GM18861 (cell line): ENCODE data around the gene MAPK8.

Experiments used
- ATAC-seq: cut with Tn5 transposase; IDR thresholded peaks from one replicate; pipeline ENCODE4 v1.9.1; 2021; ENCODE audit not compliant: unreplicated experiment

MAPK8 gene

GRCh38 chr10:48447356-48448215 is 141.1 kb downstream of the MAPK8 start:
- no peak for ATAC-seq

GRCh38 chr10:48448796-48449195 is 142.3 kb downstream of the MAPK8 start:
- ATAC-seq = no peak

DNA sequence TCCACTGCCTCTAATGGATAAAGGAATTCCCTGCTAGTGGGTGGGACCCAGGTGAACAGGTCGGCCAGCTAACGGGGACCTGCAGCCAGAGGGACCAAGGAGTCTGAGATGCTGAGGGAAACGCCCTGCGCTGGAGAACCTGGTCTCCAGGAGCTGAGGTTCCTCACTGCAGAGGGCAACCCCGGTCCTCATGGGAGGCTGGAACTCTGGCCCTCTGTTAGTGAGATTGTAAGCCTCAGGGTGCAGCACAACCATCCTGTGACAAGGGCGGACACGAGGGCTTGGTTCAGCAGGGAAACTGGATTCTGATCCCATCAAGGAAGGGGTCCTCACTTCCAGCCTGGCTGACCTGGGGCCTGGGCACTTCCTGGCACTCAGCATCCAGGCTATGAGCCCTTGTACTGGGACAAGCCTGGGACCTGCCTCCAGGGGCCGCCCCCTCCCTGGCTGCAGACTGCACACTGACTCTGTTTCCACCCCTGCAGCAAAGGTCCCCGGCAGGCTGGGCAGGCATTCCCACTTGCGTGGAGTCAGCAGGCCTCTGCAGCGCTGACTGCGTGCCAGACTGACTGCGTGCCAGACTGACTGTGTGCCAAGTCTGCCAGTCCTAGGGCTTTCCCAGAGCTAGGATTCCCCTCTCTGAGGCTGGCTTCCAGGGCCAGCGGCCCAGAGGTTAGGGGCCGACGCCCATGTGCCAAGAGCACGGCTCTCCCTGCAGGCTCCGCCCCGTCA is 143.2 kb downstream of the MAPK8 start:
- no peak for ATAC-seq

- no peak for ATAC-seq
Measured at GRCh38 chr10:48450233-48450740, 143.8 kb downstream of the MAPK8 start.

GRCh38 chr10:48450741-48451466 is 144.4 kb downstream of the MAPK8 start:
- no peak for ATAC-seq

DNA sequence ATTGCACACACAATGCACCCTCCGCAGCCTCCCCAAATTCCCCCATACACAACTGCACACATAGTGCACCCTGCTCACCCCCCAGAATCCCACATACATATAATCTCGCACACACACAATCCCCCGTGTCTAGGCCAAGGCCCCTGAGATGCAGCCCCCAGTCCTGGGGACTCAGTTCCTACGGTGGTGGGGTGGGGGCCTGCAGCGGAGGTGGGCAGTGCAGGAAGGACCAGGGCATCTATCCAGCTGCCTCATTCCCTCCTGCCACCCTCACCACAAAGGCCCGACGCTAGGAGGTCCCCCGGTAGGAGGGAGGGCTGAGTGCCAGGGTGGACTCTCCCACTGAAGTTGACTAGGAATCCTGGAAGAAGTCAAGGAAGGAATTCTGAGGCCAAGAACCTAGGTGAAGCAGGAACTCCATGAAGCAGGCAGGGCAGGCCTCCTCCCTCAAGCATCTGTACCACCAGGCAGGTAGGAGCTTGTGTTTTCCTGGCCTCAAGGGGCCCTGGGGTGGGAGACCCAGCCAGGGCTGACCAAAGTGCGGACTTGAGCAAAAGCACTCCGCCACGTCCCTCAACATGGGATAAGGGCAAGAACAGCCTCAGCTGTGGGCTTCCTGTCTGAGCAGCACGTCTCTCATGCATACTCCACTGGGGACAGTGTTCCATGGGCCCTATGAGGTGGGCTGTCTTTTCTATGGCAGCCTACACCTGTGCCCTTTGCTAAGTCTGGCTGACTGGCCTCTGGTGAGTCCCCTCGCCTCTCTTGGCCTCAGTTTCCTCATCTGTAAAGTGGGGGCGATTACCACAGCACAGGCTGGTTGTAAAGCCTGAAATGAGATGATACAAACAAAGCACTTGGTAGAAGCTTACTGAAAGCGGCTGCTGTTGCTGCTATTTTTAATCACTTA is 145.7 kb downstream of the MAPK8 start:
- ATAC-seq = no peak

GRCh38 chr10:48452879-48453412 is 146.5 kb downstream of the MAPK8 start:
- no peak for ATAC-seq

DNA sequence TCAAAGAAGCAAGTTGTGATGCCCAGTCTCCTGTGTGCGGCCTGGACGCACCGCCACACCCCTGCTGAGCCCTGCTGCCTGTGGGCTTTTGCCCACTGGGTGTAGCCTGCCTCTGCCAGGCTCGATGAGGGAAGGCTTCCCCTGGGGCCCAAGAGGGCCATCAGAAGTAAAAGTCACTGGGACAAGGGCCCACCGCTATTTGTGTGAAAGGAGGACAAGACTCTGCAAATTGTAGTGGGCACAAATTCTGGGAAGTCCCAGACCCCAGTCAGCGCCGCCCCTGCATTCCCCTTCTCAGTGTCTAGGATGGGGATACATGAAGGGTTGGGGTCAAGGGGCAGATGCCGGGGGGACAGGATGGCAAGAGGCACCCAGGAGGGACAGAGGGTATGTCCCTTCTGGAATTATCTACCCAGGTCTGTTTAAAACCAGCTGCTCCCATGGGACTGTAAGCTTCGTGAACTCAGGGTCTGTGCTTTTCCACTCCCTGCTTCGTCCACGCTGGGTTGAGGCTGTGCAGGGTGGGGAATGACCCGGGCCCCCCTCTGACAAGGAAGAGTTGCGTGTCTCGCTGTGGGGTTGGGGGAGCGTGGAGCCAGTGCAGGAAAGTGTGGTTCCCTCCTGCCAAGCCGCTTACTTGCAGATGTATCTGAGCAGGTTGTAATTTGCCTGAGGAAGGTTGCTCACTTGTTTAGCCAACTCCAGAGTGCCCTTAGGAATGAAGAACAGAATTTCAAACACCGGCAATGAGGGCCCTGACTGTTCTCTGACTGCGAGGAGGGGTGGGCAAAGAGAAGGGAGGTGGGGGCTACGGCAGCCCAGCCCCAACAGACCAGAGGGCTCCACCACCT is 147.2 kb downstream of the MAPK8 start:
- no peak for ATAC-seq

GRCh38 chr10:48454302-48455054 is 148.0 kb downstream of the MAPK8 start:
- no peak for ATAC-seq

GRCh38 chr10:48455055-48455391 is 148.5 kb downstream of the MAPK8 start:
- no peak for ATAC-seq

DNA sequence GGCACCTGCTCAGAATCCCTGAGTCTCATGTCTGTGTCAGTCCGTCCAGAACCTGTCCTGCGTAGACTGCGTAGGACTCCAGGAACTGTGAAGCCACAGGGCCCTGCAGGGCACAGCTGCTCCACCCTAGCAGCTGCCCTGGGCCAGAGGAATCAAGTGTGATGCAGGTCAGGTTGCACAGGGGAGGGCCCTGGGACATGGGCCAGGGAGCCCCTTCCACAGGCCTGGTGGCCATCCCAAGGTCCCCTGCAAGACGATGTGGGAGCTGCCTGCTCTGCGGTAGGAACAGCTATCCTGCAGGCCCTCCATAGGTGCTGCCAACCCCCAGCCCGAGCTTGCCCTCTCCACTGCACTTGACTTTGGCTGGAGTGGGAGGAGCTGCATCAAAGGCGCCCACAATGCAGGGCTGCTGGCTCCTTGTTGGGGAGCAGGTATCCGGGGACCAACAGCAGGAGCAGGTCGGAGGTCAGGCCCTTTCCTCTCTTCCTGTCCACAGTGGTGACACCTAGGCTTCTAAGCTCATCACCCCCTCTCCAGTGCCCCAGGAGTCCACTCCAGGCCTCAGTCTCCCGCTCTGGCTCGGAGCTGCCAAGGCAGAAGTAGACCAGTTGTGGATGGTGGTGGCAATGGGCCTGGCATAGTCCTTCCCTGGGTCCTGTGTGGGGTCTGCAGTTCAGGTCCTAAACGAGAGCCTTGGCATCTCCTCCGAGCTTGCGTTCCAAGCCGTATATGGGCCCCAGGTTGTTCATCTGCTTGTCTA is 149.1 kb downstream of the MAPK8 start:
- no peak for ATAC-seq

DNA sequence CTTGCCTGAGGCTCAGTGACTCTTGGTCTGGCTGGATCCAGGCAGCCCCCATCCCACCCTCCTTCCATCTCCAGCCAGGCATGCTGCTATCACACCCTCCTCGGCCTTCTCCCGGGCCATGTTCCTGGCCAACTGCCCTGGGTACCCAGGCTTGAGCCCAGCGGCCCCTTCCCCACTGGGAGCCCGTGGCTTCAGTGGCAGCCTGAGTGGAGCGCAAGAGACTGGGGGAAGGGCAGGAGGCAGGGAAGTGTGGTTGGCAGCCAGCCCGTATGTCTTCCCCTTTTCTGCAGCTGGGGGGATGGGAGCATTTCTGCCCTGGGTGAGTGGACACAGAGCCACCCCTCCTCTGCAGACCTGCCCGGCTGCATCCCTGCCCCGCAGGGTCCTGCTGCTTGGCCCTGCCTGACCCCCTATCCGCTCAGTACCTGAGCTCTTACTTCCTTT is 149.9 kb downstream of the MAPK8 start:
- no peak for ATAC-seq

DNA sequence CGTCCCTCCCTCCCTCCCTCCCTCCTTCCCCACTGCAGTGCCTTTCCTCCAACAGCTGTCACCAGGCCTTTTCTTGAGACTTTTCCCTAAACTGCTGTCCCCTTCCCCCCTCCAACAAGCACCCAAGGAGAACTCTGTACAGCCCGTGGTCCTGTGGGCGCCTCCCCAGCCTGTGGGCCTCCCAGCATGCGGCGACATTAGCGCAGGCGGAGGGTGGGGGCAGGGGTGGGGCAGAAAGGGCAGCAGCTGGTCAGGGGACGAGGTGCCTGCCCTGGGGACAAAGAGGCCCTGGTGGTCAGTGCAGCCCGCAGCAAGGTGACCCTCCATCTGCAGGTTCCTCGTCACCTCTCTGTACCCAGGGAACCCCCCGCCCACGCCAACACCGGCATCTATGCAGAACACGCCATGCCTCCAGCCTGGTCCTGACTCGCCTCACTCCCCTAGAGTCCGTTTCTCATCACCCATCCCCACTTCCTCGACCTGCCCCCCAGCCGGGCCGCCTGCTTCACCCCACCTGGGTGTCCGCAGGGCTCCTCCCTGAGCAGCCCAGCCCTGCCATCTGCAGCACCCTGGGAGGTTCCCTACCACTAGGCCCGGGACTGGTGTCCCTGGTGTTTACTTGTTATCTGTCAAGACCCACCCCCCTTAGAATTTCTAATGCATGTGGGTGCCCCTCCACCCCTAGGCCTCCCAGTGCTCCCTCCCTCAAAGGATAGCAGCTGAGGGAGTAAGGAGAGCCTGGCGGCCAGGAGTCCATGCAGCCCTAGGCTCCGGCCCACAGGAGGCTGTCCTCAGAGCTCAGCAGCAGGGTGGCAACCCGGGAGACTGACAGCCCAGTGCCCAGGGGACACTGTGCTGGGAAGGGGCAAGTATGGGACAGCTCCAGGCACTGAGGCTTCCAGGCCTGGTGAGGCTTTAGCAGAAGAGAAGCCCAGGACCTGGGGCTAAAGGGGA is 150.6 kb downstream of the MAPK8 start:
- ATAC-seq = no peak

- ATAC-seq = no peak
Measured at GRCh38 chr10:48457949-48458661, 151.6 kb downstream of the MAPK8 start.

- ATAC-seq = no peak
Measured at GRCh38 chr10:48458662-48459048, 152.2 kb downstream of the MAPK8 start.
